HUES48 (cell line): ENCODE results near the gene SLC6A18.

Experiments used
- H3K27ac ChIP-seq: one replicate; pipeline ENCODE4 v1.7.0; 2013; ENCODE audit warnings: low read depth, low read length, inconsistent platforms
- H3K27me3 ChIP-seq: 2 replicates; pipeline ENCODE4 v1.6.1; 2013; ENCODE audit warnings: mild to moderate bottlenecking, low read length; ENCODE audit not compliant: control insufficient read depth, insufficient read depth
- H3K36me3 ChIP-seq: 2 replicates; pipeline ENCODE4 v1.6.1; 2013; ENCODE audit warnings: low read length; ENCODE audit not compliant: control insufficient read depth, insufficient read depth
- H3K4me1 ChIP-seq: 2 replicates; pipeline ENCODE4 v1.6.1; 2013; ENCODE audit warnings: mild to moderate bottlenecking, low read length; ENCODE audit not compliant: control insufficient read depth, insufficient read depth
- H3K4me3 ChIP-seq: 2 replicates; pipeline ENCODE4 v1.5.1; 2013; ENCODE audit warnings: mild to moderate bottlenecking, low read depth, low read length
- H3K9ac ChIP-seq: 2 replicates; pipeline ENCODE4 v1.6.1; 2013; ENCODE audit warnings: mild to moderate bottlenecking, low read depth, low read length, moderate library complexity
- H3K9me3 ChIP-seq: 2 replicates; pipeline ENCODE4 v1.6.1; 2013; ENCODE audit warnings: low read length; ENCODE audit not compliant: control insufficient read depth, insufficient read depth

The SLC6A18 gene

GRCh38 chr5:1182633-1183423 is 42.4 kb upstream of the SLC6A18 start:
- Histone ChIP-seq H3K27me3 (no peaks in the 10 kb centered on the region), H3K9ac (no peak overlapping the region), H3K27ac (no peak overlapping the region), H3K4me1 (no peaks in the 10 kb centered on the region), H3K9me3 (no peaks in the 10 kb centered on the region), H3K4me3 (no peak overlapping the region), H3K36me3 (no peaks in the 10 kb centered on the region)

- no peak overlapping the region for H3K9ac ChIP-seq
- H3K36me3 ChIP-seq, result no peaks in the 10 kb centered on the region
- H3K27me3 ChIP-seq, result no peaks in the 10 kb centered on the region
- no peak overlapping the region for H3K4me3 ChIP-seq
- H3K27ac ChIP-seq, result no peak overlapping the region
- H3K9me3 ChIP-seq, result no peaks in the 10 kb centered on the region
- H3K4me1 ChIP-seq, result no peaks in the 10 kb centered on the region
Observed at GRCh38 chr5:1183424-1184162, 41.6 kb upstream of the SLC6A18 start.

GRCh38 chr5:1184163-1184470 is 41.1 kb upstream of the SLC6A18 start:
- H3K9ac ChIP-seq, result no peak overlapping the region
- no peaks in the 10 kb centered on the region for H3K27me3 ChIP-seq
- H3K4me1 ChIP-seq, result no peaks in the 10 kb centered on the region
- H3K4me3 ChIP-seq, result no peak overlapping the region
- no peaks in the 10 kb centered on the region for H3K9me3 ChIP-seq
- H3K27ac ChIP-seq, result no peak overlapping the region
- no peaks in the 10 kb centered on the region for H3K36me3 ChIP-seq

- H3K27ac ChIP-seq, result no peak overlapping the region
- no peaks in the 10 kb centered on the region for H3K4me1 ChIP-seq
- no peaks in the 10 kb centered on the region for H3K27me3 ChIP-seq
Observed at GRCh38 chr5:1184481-1184880, 40.7 kb upstream of the SLC6A18 start.

GRCh38 chr5:1185038-1185627 is 40.0 kb upstream of the SLC6A18 start:
- Histone ChIP-seq H3K27me3 (no peaks in the 10 kb centered on the region), H3K27ac (no peak overlapping the region), H3K4me1 (no peaks in the 10 kb centered on the region), H3K36me3 (no peaks in the 10 kb centered on the region), H3K9me3 (no peaks in the 10 kb centered on the region), H3K9ac (no peak overlapping the region), H3K4me3 (no peak overlapping the region)

More at GRCh38 chr5:1184481-1184880, 40.7 kb upstream of the SLC6A18 start:
- no peak overlapping the region for H3K4me3 ChIP-seq
- H3K9ac ChIP-seq, result no peak overlapping the region
- H3K36me3 ChIP-seq, result no peaks in the 10 kb centered on the region
- no peaks in the 10 kb centered on the region for H3K9me3 ChIP-seq

- H3K9ac ChIP-seq, result no peak overlapping the region
- H3K4me1 ChIP-seq, result no peaks in the 10 kb centered on the region
- H3K27me3 ChIP-seq, result no peaks in the 10 kb centered on the region
- H3K27ac ChIP-seq, result no peak overlapping the region
- H3K36me3 ChIP-seq, result no peaks in the 10 kb centered on the region
- H3K4me3 ChIP-seq, result no peak overlapping the region
- no peaks in the 10 kb centered on the region for H3K9me3 ChIP-seq
Observed at GRCh38 chr5:1185629-1186350, 39.4 kb upstream of the SLC6A18 start.

- Histone ChIP-seq H3K9ac (no peak overlapping the region), H3K27ac (no peak overlapping the region), H3K4me1 (no peaks in the 10 kb centered on the region), H3K9me3 (no peaks in the 10 kb centered on the region), H3K4me3 (no peak overlapping the region), H3K36me3 (no peaks in the 10 kb centered on the region), H3K27me3 (no peaks in the 10 kb centered on the region)
Observed at GRCh38 chr5:1186351-1187233, 38.6 kb upstream of the SLC6A18 start.

GRCh38 chr5:1187234-1187949 is 37.8 kb upstream of the SLC6A18 start:
- no peaks in the 10 kb centered on the region for H3K27me3 ChIP-seq
- H3K36me3 ChIP-seq, result no peaks in the 10 kb centered on the region
- H3K27ac ChIP-seq, result no peak overlapping the region
- no peak overlapping the region for H3K4me3 ChIP-seq
- no peaks in the 10 kb centered on the region for H3K4me1 ChIP-seq
- H3K9ac ChIP-seq, result no peak overlapping the region
- no peaks in the 10 kb centered on the region for H3K9me3 ChIP-seq

- no peaks in the 10 kb centered on the region for H3K9me3 ChIP-seq
- H3K4me1 ChIP-seq, result no peaks in the 10 kb centered on the region
- H3K27ac ChIP-seq, result no peak overlapping the region
- no peaks in the 10 kb centered on the region for H3K36me3 ChIP-seq
- H3K27me3 ChIP-seq, result no peaks in the 10 kb centered on the region
- H3K4me3 ChIP-seq, result no peak overlapping the region
- H3K9ac ChIP-seq, result no peak overlapping the region
Observed at GRCh38 chr5:1187950-1188334, 37.2 kb upstream of the SLC6A18 start.

- Histone ChIP-seq H3K4me1 (no peaks in the 10 kb centered on the region), H3K4me3 (no peak overlapping the region), H3K36me3 (no peaks in the 10 kb centered on the region), H3K9ac (no peak overlapping the region), H3K27ac (no peak overlapping the region), H3K27me3 (no peaks in the 10 kb centered on the region), H3K9me3 (no peaks in the 10 kb centered on the region)
Observed at GRCh38 chr5:1188464-1188863, 36.7 kb upstream of the SLC6A18 start.
